GM12873 (cell line): ENCODE measurements around the gene ANTXR2.

ENCODE experiments used
- CTCF ChIP-seq: IDR thresholded peaks from 2 replicates; pipeline ENCODE4 v1.5.1; 2012; ENCODE audit warnings: low read depth, mild to moderate bottlenecking, moderate library complexity, low read length, control low read depth; ENCODE audit not compliant: insufficient read depth; ENCODE audit errors: missing control alignments

The ANTXR2 gene

DNA sequence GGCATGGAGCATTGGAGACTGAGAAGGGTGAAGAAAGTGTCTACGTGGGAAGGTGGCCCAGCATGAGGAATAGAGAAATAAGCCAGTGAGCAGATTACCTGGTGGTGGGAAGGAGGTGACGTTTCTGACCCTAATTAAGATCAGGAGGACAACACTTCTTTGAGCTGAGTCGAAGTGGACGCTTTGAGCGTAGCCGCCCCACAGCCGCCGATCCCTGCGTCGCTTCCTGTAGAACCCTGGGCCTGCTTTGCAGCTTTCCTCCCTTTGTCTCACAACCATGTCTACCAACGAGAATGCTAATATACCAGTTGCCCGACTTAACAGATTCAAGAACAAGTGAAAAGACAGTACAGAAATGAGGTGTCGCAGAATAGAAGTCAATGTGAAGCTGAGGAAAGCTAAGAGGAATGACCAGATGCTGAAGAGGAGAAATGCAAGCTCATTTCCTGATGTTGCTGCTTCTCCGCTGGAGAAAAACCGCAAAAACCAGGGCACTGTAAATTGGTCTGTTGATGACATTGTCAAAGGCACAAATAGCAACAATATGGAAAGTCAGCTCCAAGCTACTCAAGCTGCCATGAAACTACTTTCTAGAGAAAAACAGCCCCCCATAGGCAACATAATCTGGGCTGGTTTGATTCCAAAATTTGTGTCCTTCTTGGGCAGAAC lies 6.4 kb upstream of the ANTXR2 start:
- TF ChIP-seq CTCF, result no peak

- no peak for TF ChIP-seq CTCF
These were observed 5.5 kb upstream of the ANTXR2 start for GRCh38 chr4:80078346-80079092.

DNA sequence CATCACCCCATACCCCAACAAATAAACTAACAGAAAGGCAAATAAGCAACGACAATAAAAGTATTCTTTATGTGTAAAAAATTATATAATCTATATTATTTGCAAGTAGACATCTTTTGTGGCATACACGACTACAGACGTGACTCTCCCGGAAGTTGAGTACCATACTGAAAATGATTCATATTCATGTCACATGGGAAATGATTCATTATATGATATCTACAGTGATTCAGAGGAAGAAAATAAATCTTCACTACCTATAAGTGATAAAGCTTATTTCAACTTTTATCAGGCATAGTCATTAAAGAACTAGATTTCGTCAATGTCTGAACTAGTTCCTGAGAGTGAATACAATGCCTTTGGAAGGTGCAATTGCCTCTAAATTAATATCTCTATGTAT lies 4.6 kb upstream of the ANTXR2 start:
- no peak for TF ChIP-seq CTCF

- no peak for TF ChIP-seq CTCF
These were observed 3.7 kb upstream of the ANTXR2 start for GRCh38 chr4:80076681-80077080.

DNA sequence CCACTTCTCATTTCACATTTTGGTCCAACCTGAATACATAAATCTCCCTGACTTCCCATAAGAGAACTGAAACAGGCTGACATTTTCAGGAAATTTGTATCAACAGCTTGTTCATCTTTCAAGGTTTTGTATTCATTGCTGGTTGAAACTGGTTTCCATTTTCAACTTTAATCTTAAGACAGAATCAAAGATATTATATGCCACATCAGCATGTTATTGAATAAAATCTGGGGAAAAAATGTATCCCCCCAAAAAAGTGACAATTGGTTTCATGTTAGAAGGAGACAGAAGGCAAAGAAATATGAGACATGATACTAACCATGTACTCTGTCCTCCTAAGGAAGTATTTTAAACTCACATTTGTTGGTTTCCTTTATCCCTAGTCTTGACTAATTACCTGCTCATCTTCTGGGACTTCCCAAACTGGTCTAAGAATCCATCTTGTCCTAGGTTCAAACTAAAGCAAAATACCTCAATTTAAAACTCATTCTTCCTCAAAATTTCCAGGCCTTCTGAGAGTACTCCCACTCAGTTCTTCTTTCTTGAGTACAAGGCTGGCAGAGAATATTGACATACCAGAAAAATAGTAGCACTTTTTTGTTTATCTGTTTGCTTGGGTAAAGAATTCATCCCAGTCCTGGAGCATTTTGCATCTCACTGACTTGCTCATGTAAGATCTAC lies 3.1 kb upstream of the ANTXR2 start:
- TF ChIP-seq CTCF, result no peak

DNA sequence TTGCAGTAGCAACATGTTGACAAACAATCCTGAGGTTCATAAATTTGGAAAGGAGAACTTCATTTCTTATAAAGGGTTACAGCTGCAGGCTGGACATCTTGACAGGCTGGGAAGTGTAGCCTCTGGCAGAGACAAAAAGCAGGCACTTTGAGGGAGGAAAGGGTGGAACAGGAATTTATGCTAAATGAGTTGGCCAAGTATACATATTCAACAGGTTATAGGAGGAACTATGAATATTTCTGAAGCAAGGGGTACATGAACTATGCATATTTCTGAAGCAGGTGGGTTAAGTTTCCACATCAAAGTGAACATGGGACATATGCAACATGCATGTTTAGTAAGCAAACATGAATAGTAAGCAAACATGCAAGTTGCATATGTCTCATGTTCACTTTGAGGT lies 1.6 kb upstream of the ANTXR2 start:
- TF ChIP-seq CTCF, result no peak

- no peak for TF ChIP-seq CTCF
These were observed 1.0 kb upstream of the ANTXR2 start for GRCh38 chr4:80074069-80074468.
